Naive thymus-derived CD8-positive, alpha-beta T cell (primary cell): ENCODE results near the gene RHBDL1. TPM values are rescaled to one million over a fixed set of nuclear protein-coding genes. Genes with fewer than 3 reads are reported as not detected.

Experiments
- ATAC-seq, 2 donors: fragments of 150-1000 bp; cut with Tn5 transposase in 1 of 2; sonication (Bioruptor Pico), chemical (Tn5 transposase) in 1 of 2; 1 replicate in 1 of 2; 2 replicates in 1 of 2; pipeline ENCODE4 v1.10.0; 2021; ENCODE audit warnings: mild to moderate bottlenecking in 2 of 2, moderate library complexity in 2 of 2
- POLR2A ChIA-PET: fragments of 350-600 bp; sonication (Branson Sonifier 250); formaldehyde crosslinking; loops from one replicate; lab custom pipeline; 2021; ENCODE audit warnings: antibody characterized with exemption; lab: Charles Lee
- DNase-seq, 10 donors: peaks; one replicate each; pipeline versions ENCODE4 v3.0.0 to v3.0.0-alpha.2; 2020 to 2022
- H3K27ac Mint-ChIP-seq, 10 donors: one replicate each; pipeline ENCODE4 v1.8.0; 2020 to 2022; ENCODE audit warnings: mild to moderate bottlenecking in 10 of 10, mixed read lengths in 10 of 10, moderate library complexity in 4 of 10, inconsistent platforms in 1 of 10
- H3K27me3 Mint-ChIP-seq, 5 donors: one replicate each; pipeline ENCODE4 v1.8.0; 2021 to 2022; ENCODE audit warnings: mixed read lengths in 5 of 5
- H3K36me3 Mint-ChIP-seq, 3 donors: one replicate each; pipeline ENCODE4 v1.8.0; 2020 to 2022; ENCODE audit warnings: mixed read lengths in 3 of 3, mild to moderate bottlenecking in 2 of 3, inconsistent platforms in 1 of 3
- H3K4me1 Mint-ChIP-seq, 4 donors: one replicate each; pipeline ENCODE4 v1.8.0; 2021 to 2022; ENCODE audit warnings: mixed read lengths in 4 of 4
- H3K4me3 Mint-ChIP-seq, 10 donors: one replicate each; pipeline ENCODE4 v1.8.0; 2020 to 2022; ENCODE audit warnings: mild to moderate bottlenecking in 10 of 10, mixed read lengths in 10 of 10, moderate library complexity in 6 of 10, inconsistent platforms in 1 of 10
- H3K9me3 Mint-ChIP-seq, 9 donors: one replicate each; pipeline ENCODE4 v1.8.0; 2020 to 2022; ENCODE audit warnings: mixed read lengths in 9 of 9, mild to moderate bottlenecking in 3 of 9, inconsistent platforms in 1 of 9, moderate library complexity in 1 of 9
- polyA plus RNA-seq, 3 donors: library from polyadenylated mRNA; unstranded; fragments of 300-500 nt; fragmentation: Illumina TruSeq; gene quantifications; one replicate each; pipeline ENCODE4 v1.2.3, GENCODE V29; 2021
- total RNA-seq, 8 experiments: library from RNA in 2 of 8; stranded (reverse) in 2 of 8; gene quantifications; one replicate each; pipeline ENCODE4 v1.2.3 and lab custom pipeline; 2021 to 2026

RHBDL1 gene
- total and polyA plus RNA-seq, 5 experiments from 2014 or later: 1.3 to 1.4 TPM; not detected in 3

DNA sequence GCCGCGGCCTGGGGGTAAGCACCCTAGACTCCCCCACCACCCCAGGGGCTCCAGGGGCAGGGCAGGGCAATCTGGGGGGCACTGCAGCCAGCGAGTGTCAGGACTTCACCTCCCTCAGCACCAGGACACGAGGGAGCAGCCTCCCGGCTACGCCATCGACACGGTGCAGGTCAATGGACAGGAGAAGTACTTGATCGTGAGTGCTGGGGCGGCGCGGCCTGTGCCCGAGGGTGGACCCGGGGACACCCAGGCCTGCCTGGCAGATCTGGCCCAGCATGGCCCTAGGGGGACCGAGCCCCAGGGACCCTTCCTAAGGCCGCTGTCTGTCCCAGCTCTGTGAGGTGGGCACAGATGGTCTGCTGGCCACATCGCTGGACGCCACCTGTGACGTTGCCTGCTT is 3.1 kb upstream of the RHBDL1 start:
- peaks cover 0 to 19% (median 0%) of the 10 kb centered on the region in 3 donors for H3K36me3 Mint-ChIP-seq
- H3K4me1 Mint-ChIP-seq: peaks cover 1 to 28% (median 16%) of the 10 kb centered on the region in 4 donors
- DNase-seq (no peak), ATAC-seq (no peak)
- peaks cover 0 to 2% (median 0%) of the 10 kb centered on the region in 5 donors for H3K27me3 Mint-ChIP-seq
- H3K9me3 Mint-ChIP-seq: no peaks in the 10 kb centered on the region
- no peak overlapping the region for H3K4me3 Mint-ChIP-seq
- H3K27ac Mint-ChIP-seq: no peak overlapping the region
- POLR2A ChIA-PET: interaction anchor here (1.3 kb wide), 1 partner anchor 23 kb away, joined by 8 read pairs; no protein-coding TSS in a partner anchor

DNA sequence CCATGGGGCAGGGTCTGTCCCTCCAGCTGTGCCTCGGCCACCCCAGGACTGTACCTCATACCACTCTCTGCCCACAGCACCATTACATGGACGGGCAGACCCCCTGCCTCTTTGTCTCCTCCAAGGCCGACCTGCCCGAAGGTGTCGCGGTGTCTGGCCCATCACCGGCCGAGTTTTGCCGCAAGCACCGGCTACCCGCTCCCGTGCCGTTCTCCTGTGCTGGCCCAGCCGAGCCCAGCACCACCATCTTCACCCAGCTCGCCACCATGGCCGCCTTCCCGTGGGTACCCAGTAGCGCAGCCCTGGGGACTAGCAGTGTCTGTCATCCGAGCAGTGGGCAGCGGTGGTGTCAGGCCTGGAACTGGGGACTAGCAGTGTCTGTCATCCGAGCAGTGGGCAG is 2.6 kb upstream of the RHBDL1 start:
- ATAC-seq: no peak
- peaks cover 0 to 19% (median 0%) of the 10 kb centered on the region in 3 donors for H3K36me3 Mint-ChIP-seq
- H3K27ac Mint-ChIP-seq: no peak overlapping the region
- no peak for DNase-seq
- H3K4me3 Mint-ChIP-seq: no peak overlapping the region
- peaks cover 1 to 24% (median 12%) of the 10 kb centered on the region in 4 donors for H3K4me1 Mint-ChIP-seq
- peaks cover 0 to 2% (median 0%) of the 10 kb centered on the region in 5 donors for H3K27me3 Mint-ChIP-seq
- H3K9me3 Mint-ChIP-seq: no peaks in the 10 kb centered on the region
- POLR2A ChIA-PET: interaction anchor here (0.8 to 1.3 kb wide), 3 partner anchors 17 to 48 kb away, joined by 3 to 8 read pairs (median 4); partner anchors contain the start of gene ANTKMT

DNA sequence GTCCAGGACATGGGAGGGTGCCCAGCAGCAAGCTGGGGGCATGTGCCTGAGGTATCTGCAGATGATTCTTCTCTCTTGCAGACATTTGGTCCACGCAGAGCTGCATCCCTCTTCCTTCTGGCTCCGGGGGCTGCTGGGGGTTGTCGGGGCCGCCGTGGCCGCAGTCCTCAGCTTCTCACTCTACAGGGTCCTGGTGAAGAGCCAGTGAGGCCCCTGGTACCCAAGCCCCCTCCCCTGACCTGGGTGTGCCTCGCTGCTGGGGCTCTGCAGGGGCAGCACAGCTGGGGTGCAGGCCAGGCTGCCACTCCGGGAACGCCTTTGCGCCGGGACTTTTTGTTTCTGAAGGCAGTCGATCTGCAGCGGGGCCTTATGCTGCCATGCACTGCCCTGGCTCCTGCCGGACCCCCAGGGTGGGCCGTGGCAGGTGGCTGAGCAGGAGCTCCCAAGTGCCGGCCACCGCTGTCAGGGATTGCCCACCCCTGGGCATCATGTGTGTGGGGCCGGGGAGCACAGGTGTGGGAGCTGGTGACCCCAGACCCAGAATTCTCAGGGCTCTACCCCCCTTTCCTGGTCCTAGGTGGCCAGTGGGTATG is 2.0 kb upstream of the RHBDL1 start:
- H3K4me1 Mint-ChIP-seq: peaks cover 1 to 24% (median 11%) of the 10 kb centered on the region in 4 donors
- H3K36me3 Mint-ChIP-seq: peaks cover 0 to 19% (median 0%) of the 10 kb centered on the region in 3 donors
- no peak for ATAC-seq
- no peak overlapping the region for H3K4me3 Mint-ChIP-seq
- POLR2A ChIA-PET: interaction anchor here (0.6 to 1.5 kb wide), 5 partner anchors 11 to 481 kb away, joined by 3 to 8 read pairs (median 4); partner anchors contain the start of genes ANTKMT and JMJD8
- DNase-seq: no peak
- H3K27me3 Mint-ChIP-seq: peaks cover 0 to 2% (median 0%) of the 10 kb centered on the region in 5 donors
- H3K27ac Mint-ChIP-seq: no peak overlapping the region
- no peaks in the 10 kb centered on the region for H3K9me3 Mint-ChIP-seq

DNA sequence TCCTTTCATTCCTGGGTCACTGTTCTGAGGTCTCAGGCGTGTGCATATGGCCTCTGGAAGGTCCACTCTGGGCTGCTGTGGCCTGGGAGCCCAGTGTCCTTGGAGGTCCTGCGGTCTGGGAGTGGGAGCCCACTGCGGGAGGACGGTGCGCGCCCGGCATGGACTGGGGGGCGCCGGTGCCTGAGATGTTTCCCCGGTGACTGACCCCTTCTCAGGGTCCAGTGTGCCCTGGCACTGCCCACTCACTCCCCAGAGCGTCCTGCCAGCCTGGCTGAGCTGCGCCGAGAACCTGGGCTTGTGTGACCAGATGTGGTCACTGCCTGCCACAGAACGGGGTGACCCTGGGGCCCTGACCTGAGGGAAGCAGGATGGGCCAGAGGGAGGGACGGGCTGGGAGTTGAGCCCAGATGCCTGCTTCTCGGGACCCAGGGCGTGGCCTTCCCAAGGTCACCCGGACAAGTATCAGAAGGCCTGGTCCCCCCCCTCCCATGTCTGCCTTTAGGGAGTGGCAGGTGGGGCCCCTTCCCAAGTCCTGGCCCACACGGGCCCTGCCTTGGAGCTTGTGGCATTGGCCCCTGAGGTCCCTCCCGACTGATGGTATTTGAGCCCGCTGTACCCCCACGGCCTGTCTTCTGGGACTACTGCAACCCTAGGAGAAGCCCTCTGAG is 1.1 kb upstream of the RHBDL1 start:
- POLR2A ChIA-PET: interaction anchor here (1.5 to 2.7 kb wide), 3 partner anchors 10 to 26 kb away, joined by 3 to 14 read pairs (median 4); partner anchors contain the start of genes JMJD8 and WDR24
- peak overlapping the region in 1 of 10 donors; percentile 66 for H3K4me3 Mint-ChIP-seq
- no peak overlapping the region for H3K27ac Mint-ChIP-seq
- DNase-seq (no peak), ATAC-seq (no peak)
- H3K4me1 Mint-ChIP-seq: peaks cover 3 to 23% (median 9%) of the 10 kb centered on the region in 4 donors
- peaks cover 0 to 19% (median 0%) of the 10 kb centered on the region in 3 donors for H3K36me3 Mint-ChIP-seq
- H3K27me3 Mint-ChIP-seq: peaks cover 0 to 2% (median 0%) of the 10 kb centered on the region in 5 donors
- H3K9me3 Mint-ChIP-seq: no peaks in the 10 kb centered on the region

DNA sequence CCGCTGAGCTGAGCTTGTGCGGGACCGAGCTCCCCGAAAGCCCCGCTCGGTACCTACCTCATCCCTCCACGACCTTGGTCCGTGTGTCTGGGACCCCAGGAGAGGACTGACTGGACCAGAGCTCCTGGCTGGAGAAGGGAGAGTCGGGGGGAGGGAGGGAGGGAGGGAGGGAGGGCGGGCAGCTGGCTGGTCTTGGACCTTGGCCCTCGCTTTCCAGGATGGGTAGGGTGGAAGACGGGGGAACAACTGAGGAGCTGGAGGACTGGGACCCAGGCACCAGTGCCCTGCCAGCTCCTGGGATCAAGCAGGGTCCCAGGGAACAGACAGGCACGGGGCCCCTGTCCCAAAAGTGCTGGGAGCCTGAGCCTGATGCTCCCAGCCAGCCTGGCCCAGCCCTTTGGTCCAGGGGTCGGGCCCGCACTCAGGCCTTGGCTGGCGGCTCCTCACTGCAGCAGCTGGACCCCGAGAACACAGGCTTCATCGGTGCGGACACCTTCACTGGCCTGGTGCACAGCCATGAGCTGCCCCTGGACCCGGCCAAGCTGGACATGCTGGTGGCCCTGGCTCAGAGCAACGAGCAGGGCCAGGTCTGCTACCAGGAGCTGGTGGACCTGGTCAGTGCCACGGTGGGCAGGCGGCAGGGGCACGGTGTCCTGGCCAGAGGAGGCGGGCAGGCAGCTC is 553 bp downstream of the RHBDL1 start:
- DNase-seq (no peak), ATAC-seq (no peak)
- Mint-ChIP-seq H3K4me3 (peak overlapping the region in 2 of 10 donors; percentile 50 to 55), H3K27me3 (peaks cover 0 to 2% (median 0%) of the 10 kb centered on the region in 5 donors), H3K4me1 (peaks cover 4 to 24% (median 12%) of the 10 kb centered on the region in 4 donors), H3K27ac (no peak overlapping the region), H3K36me3 (peaks cover 0 to 16% (median 0%) of the 10 kb centered on the region in 3 donors), H3K9me3 (no peaks in the 10 kb centered on the region)
- POLR2A ChIA-PET: interaction anchor here (0.8 to 2.7 kb wide), 8 partner anchors 10 to 441 kb away, joined by 3 to 14 read pairs (median 3); partner anchors contain the start of genes FAM234A and WDR24

DNA sequence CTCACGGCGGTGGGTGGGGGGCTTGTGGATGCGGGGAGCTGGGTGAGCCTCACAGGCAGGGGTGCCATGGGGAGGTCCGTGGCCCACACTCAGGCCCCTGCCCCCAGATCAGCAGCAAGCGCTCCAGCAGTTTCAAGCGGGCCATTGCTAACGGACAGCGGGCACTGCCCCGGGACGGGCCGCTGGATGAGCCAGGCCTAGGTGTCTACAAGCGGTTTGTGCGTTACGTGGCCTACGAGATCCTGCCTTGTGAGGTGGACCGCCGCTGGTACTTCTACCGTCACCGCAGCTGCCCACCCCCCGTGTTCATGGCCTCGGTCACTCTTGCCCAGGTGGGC is 1.1 kb downstream of the RHBDL1 start:
- H3K4me3 Mint-ChIP-seq: peak overlapping the region in 4 of 10 donors; percentile 11 to 50 (median 38)
- POLR2A ChIA-PET: interaction anchor here (1.1 to 8.3 kb wide), 4 partner anchors 9 to 442 kb away, joined by 3 to 95 read pairs (median 8); partner anchors contain the start of genes FAM234A, RHOT2 and WDR24
- H3K27ac Mint-ChIP-seq: peak overlapping the region in 1 of 10 donors; percentile 8
- H3K36me3 Mint-ChIP-seq: peaks cover 0 to 20% (median 0%) of the 10 kb centered on the region in 3 donors
- ATAC-seq (no peak), DNase-seq (no peak)
- no peaks in the 10 kb centered on the region for H3K9me3 Mint-ChIP-seq
- peaks cover 0 to 2% (median 0%) of the 10 kb centered on the region in 5 donors for H3K27me3 Mint-ChIP-seq
- H3K4me1 Mint-ChIP-seq: peaks cover 4 to 29% (median 17%) of the 10 kb centered on the region in 4 donors

DNA sequence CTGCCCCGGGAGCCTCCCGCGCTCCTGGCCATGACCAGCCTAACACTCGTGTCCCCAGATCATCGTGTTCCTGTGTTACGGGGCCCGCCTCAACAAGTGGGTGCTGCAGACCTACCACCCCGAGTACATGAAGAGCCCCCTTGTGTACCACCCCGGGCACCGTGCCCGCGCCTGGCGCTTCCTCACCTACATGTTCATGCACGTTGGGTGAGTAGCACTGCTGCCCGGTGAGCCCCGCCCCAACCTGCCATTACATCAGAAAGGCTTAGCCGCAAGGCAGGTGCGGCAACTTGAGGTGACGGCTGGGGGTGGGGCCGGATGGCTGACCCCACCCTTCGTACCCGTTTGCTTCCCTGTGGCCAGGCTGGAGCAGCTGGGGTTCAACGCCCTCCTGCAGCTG is 1.4 kb downstream of the RHBDL1 start:
- Mint-ChIP-seq H3K4me3 (peak overlapping the region in 3 of 10 donors; percentile 11 to 43 (median 33)), H3K36me3 (peaks cover 0 to 18% (median 0%) of the 10 kb centered on the region in 3 donors), H3K9me3 (no peaks in the 10 kb centered on the region), H3K27ac (peak overlapping the region in 1 of 10 donors; percentile 8), H3K27me3 (peaks cover 0 to 2% (median 0%) of the 10 kb centered on the region in 5 donors), H3K4me1 (peaks cover 4 to 33% (median 21%) of the 10 kb centered on the region in 4 donors)
- POLR2A ChIA-PET: interaction anchor here (1.1 to 8.3 kb wide), 4 partner anchors 9 to 442 kb away, joined by 3 to 95 read pairs (median 8); partner anchors contain the start of genes FAM234A, RHOT2 and WDR24
- peak in 2 of 10 donors; percentile 19 to 25 for DNase-seq
- ATAC-seq: no peak

DNA sequence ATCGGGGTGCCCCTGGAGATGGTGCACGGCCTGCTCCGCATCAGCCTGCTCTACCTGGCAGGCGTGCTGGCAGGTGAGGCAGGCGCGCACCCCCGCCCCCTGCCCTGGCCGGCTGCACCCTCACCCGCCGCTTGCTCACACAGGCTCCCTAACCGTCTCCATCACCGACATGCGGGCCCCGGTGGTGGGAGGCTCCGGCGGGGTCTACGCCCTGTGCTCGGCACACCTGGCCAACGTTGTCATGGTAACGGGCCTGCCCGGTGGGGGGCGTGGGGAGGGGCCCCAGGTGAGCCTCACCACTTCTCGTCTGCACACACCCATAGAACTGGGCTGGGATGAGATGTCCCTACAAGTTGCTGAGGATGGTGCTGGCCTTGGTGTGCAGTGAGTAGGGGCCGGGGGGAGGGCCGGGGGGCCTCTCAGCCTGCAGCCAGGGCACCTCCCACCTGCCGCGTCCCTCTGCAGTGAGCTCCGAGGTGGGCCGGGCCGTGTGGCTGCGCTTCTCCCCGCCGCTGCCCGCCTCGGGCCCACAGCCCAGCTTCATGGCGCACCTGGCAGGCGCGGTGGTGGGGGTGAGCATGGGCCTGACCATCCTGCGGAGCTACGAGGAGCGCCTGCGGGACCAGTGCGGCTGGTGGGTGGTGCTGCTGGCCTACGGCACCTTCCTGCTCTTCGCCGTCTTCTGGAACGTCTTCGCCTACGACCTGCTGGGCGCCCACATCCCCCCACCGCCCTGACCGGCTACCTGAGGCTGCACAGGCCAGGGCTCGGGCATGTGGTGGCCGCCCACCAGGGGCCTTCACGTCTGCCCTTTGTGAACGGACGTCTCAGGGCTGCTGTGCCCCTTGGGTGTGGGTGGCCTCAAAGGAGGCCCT is 2.1 kb downstream of the RHBDL1 start:
- Mint-ChIP-seq H3K36me3 (peaks cover 0 to 21% (median 2%) of the 10 kb centered on the region in 3 donors), H3K27ac (no peak overlapping the region), H3K9me3 (no peaks in the 10 kb centered on the region), H3K4me3 (peak overlapping the region in 1 of 10 donors; percentile 11), H3K27me3 (peaks cover 0 to 2% (median 0%) of the 10 kb centered on the region in 5 donors), H3K4me1 (peaks cover 7 to 39% (median 26%) of the 10 kb centered on the region in 4 donors)
- POLR2A ChIA-PET: interaction anchor here (0.6 to 8.3 kb wide), 6 partner anchors 10 to 443 kb away, joined by 3 to 95 read pairs (median 20); partner anchors contain the start of genes FAM234A, RHOT2 and WDR24
- no peak for DNase-seq
- no peak for ATAC-seq

DNA sequence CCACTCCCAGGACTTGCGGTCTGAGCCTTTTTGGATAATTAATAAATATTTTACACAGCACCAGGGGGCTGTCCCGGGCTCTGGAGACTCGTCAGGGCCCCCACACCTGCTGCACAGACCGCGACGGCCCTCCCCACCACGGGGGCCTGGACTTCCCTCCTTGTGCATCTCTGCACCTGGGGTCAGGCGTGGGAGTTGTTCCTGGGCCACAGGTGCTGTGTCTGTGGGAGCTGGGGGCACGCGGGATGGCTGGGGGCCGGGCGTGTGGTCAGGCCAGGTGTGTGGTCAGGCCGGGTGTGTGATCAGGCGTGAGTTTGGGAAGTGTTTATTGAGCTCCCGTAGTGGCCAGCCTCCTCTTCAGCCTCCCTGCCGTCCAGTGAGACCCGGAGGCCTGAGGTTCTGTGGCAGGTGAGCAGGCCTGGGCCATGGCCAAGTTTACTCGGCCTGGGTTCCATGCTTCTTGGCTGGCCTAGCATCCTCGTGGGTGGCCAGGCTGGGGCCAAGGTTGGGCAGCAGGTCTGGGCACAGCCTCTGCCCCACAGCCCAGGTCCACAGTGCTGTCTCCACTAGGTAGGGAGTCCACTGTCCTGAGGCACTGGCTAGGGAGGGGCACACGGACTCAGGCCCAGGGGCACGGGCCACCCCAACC is 2.9 kb downstream of the RHBDL1 start:
- peaks cover 8 to 42% (median 30%) of the 10 kb centered on the region in 4 donors for H3K4me1 Mint-ChIP-seq
- H3K36me3 Mint-ChIP-seq: peaks cover 0 to 16% (median 3%) of the 10 kb centered on the region in 3 donors
- H3K9me3 Mint-ChIP-seq: no peaks in the 10 kb centered on the region
- H3K4me3 Mint-ChIP-seq: peak overlapping the region in 6 of 10 donors; percentile 4 to 86 (median 76)
- ATAC-seq: no peak
- peaks cover 0 to 2% (median 0%) of the 10 kb centered on the region in 5 donors for H3K27me3 Mint-ChIP-seq
- DNase-seq: no peak
- H3K27ac Mint-ChIP-seq: peak overlapping the region in 1 of 10 donors; percentile 94
- POLR2A ChIA-PET: interaction anchor here (0.6 to 8.3 kb wide), 7 partner anchors 10 to 42 kb away, joined by 3 to 95 read pairs (median 5); partner anchors contain the start of genes RHOT2 and WDR24

DNA sequence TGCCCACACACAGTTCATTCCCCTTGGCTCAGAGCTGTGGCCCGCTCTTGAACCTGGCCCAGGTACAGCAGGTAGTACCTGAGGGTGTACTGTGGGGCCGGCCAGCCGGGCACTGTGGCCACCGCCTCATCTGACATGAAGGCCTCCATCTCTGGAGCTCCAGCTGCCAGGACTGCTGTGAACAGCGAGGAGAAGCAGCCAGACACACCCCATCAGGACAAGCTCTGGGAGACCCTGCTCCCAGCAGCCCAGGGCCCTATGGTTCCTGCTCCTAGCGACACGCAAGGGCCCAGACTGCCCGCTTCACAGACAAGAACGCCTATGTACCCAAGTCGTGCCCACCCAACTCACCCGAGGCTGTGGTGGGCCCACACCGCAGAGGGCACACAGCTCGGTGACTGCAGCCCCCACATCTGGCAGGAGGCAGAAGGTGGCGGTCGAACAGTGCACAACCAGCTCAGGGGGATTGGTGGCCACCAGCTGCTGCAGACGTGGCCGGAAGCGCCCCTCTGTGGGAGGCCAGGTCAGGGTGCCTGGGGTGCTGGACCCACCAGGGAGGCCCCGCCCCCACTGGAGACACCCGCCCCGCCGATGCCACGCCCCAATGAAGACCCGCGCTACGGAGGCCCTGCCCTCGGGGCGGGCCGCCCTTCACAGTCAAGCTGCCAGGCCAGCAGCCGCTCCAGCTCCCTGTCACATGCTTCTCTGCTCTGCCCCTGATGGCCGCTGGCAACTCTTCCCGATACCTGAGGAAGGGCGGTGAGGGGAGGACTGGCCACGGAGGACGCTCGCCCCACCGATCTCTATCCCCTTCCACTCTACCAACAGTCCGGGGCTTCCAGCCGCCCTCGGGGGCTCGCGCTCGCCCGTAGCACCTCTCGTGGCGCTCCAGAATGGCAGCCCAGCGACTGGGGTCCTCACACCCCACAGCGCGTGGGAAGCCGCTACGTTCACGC is 3.7 kb downstream of the RHBDL1 start:
- POLR2A ChIA-PET: interaction anchor here (0.6 to 8.3 kb wide), 7 partner anchors 9 to 47 kb away, joined by 3 to 95 read pairs (median 6); partner anchors contain the start of genes CCDC78, RHOT2 and WDR24
- peaks cover 0 to 14% (median 3%) of the 10 kb centered on the region in 3 donors for H3K36me3 Mint-ChIP-seq
- peak overlapping the region; percentile 66 to 90 (median 84) for H3K4me3 Mint-ChIP-seq
- ATAC-seq (peak; percentile 23 to 27), DNase-seq (peak in 9 of 10 donors; percentile 33 to 76 (median 55))
- H3K27me3 Mint-ChIP-seq: peaks cover 0 to 2% (median 0%) of the 10 kb centered on the region in 5 donors
- H3K4me1 Mint-ChIP-seq: peaks cover 7 to 46% (median 33%) of the 10 kb centered on the region in 4 donors
- peak overlapping the region in 9 of 10 donors; percentile 37 to 94 (median 83) for H3K27ac Mint-ChIP-seq
- no peaks in the 10 kb centered on the region for H3K9me3 Mint-ChIP-seq
